GM10266 (cell line): Measurements from ENCODE around the gene NT5C1A.

Source experiments
- DNase-seq: peaks from one replicate; pipeline ENCODE4 v3.0.0; 2012; ENCODE audit errors: extremely low spot score
- CTCF ChIP-seq: IDR thresholded peaks from 2 replicates; pipeline ENCODE4 v1.5.1; 2012; ENCODE audit warnings: mild to moderate bottlenecking, low read depth; ENCODE audit not compliant: control insufficient read depth, insufficient read depth; ENCODE audit errors: missing control alignments

The NT5C1A gene

GRCh38 chr1:39683591-39684312 lies 11.8 kb upstream of the NT5C1A start:
- peak; percentile 15 for DNase-seq
- TF ChIP-seq CTCF: no peak

GRCh38 chr1:39681999-39682398 lies 10.1 kb upstream of the NT5C1A start:
- peak; percentile 10 for DNase-seq
- no peak for TF ChIP-seq CTCF

- no peak for TF ChIP-seq CTCF
- no peak for DNase-seq
Measured at GRCh38 chr1:39681294-39681693, 9.4 kb upstream of the NT5C1A start.

GRCh38 chr1:39680751-39681150 lies 8.8 kb upstream of the NT5C1A start:
- no peak for TF ChIP-seq CTCF
- DNase-seq: peak; percentile 9

- DNase-seq: no peak
- no peak for TF ChIP-seq CTCF
Measured at GRCh38 chr1:39679821-39680220, 7.9 kb upstream of the NT5C1A start.

GRCh38 chr1:39678889-39679288 lies 7.0 kb upstream of the NT5C1A start:
- TF ChIP-seq CTCF: no peak
- no peak for DNase-seq

- no peak for DNase-seq
- no peak for TF ChIP-seq CTCF
Measured at GRCh38 chr1:39677645-39678044, 5.7 kb upstream of the NT5C1A start.
